Nephron progenitor cell (in vitro differentiated cells): Measurements from ENCODE around the gene GNAI3.

ENCODE experiments used
- DNase-seq: peaks from one replicate; pipeline ENCODE4 v3.0.0; 2021
- H3K27ac Mint-ChIP-seq: 2 replicates; pipeline ENCODE4 v1.8.0; 2021; ENCODE audit warnings: mild to moderate bottlenecking, moderate library complexity, mixed read lengths
- H3K27me3 Mint-ChIP-seq: 2 replicates; pipeline ENCODE4 v1.8.0; 2021; ENCODE audit warnings: mild to moderate bottlenecking, low read depth, mixed read lengths; ENCODE audit not compliant: poor library complexity
- H3K36me3 Mint-ChIP-seq: 2 replicates; pipeline ENCODE4 v1.8.0; 2021; ENCODE audit warnings: low read depth, mixed read lengths
- H3K4me1 Mint-ChIP-seq: 2 replicates; pipeline ENCODE4 v1.8.0; 2021; ENCODE audit warnings: mixed read lengths
- H3K4me3 Mint-ChIP-seq: 2 replicates; pipeline ENCODE4 v1.8.0; 2021; ENCODE audit warnings: mild to moderate bottlenecking, moderate library complexity, mixed read lengths
- H3K9me3 Mint-ChIP-seq: 2 replicates; pipeline ENCODE4 v1.8.0; 2021; ENCODE audit warnings: mild to moderate bottlenecking, moderate library complexity, mixed read lengths
- CTCF ChIP-seq: fragments of 200-600 bp; sonication (generic); IDR thresholded peaks from 2 replicates; pipeline ENCODE4 v1.5.0; 2021; ENCODE audit warnings: antibody characterized with exemption

GNAI3 gene

GRCh38 chr1:109584766-109585165, 36.4 kb downstream of the GNAI3 start:
- TF ChIP-seq CTCF, result no peak
- H3K4me1 Mint-ChIP-seq, result no peaks in the 10 kb centered on the region
- H3K27me3 Mint-ChIP-seq, result peaks cover 2% of the 10 kb centered on the region
- no peak overlapping the region for H3K4me3 Mint-ChIP-seq
- H3K36me3 Mint-ChIP-seq, result peaks cover 78% of the 10 kb centered on the region
- DNase-seq, result no peak
- no peak overlapping the region for H3K27ac Mint-ChIP-seq
- no peaks in the 10 kb centered on the region for H3K9me3 Mint-ChIP-seq

- H3K27ac Mint-ChIP-seq, result no peak overlapping the region
- H3K4me1 Mint-ChIP-seq, result no peaks in the 10 kb centered on the region
- TF ChIP-seq CTCF, result no peak
- peaks cover 72% of the 10 kb centered on the region for H3K36me3 Mint-ChIP-seq
- H3K4me3 Mint-ChIP-seq, result no peak overlapping the region
- no peak for DNase-seq
- no peaks in the 10 kb centered on the region for H3K9me3 Mint-ChIP-seq
- H3K27me3 Mint-ChIP-seq, result peaks cover 2% of the 10 kb centered on the region
These were observed 37.6 kb downstream of the GNAI3 start for GRCh38 chr1:109586055-109586454.

- Mint-ChIP-seq H3K27me3 (peaks cover 2% of the 10 kb centered on the region), H3K9me3 (no peaks in the 10 kb centered on the region), H3K36me3 (peaks cover 70% of the 10 kb centered on the region), H3K4me3 (no peak overlapping the region), H3K27ac (peak overlapping the region; percentile 2), H3K4me1 (no peaks in the 10 kb centered on the region)
- no peak for TF ChIP-seq CTCF
- no peak for DNase-seq
These were observed 40.8 kb downstream of the GNAI3 start for GRCh38 chr1:109589177-109589576.

GRCh38 chr1:109589679-109590078, 41.3 kb downstream of the GNAI3 start:
- no peak for TF ChIP-seq CTCF
- H3K36me3 Mint-ChIP-seq, result peaks cover 69% of the 10 kb centered on the region
- no peak overlapping the region for H3K27ac Mint-ChIP-seq
- H3K4me3 Mint-ChIP-seq, result no peak overlapping the region
- H3K9me3 Mint-ChIP-seq, result no peaks in the 10 kb centered on the region
- no peak for DNase-seq
- H3K4me1 Mint-ChIP-seq, result no peaks in the 10 kb centered on the region
- peaks cover 2% of the 10 kb centered on the region for H3K27me3 Mint-ChIP-seq

DNA sequence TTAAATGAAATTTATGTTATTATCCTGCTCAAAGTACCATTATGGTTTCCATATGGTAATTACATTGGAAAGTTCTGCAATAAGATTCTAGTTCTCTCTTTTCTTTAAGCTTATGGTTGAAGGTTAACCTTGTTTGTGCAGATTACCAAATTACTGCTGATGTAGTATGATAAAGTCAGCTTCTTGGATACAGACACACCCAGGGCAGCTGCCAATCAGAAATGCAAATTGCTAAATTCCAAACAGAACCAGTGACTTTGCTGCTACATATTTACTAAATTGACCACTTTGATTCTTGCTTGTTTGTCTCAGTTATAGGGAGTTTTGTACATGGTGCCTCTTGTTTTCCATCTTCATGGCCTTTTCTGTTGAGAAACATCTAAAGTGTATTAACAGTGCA, 44.5 kb downstream of the GNAI3 start:
- H3K27ac Mint-ChIP-seq, result no peak overlapping the region
- no peak for TF ChIP-seq CTCF
- no peaks in the 10 kb centered on the region for H3K9me3 Mint-ChIP-seq
- no peak overlapping the region for H3K4me3 Mint-ChIP-seq
- no peak for DNase-seq
- H3K27me3 Mint-ChIP-seq, result peaks cover 2% of the 10 kb centered on the region
- H3K4me1 Mint-ChIP-seq, result no peaks in the 10 kb centered on the region
- peaks cover 59% of the 10 kb centered on the region for H3K36me3 Mint-ChIP-seq

GRCh38 chr1:109595531-109595930, 47.1 kb downstream of the GNAI3 start:
- H3K27me3 Mint-ChIP-seq, result no peaks in the 10 kb centered on the region
- no peak for TF ChIP-seq CTCF
- no peak for DNase-seq
- no peaks in the 10 kb centered on the region for H3K4me1 Mint-ChIP-seq
- H3K27ac Mint-ChIP-seq, result no peak overlapping the region
- no peaks in the 10 kb centered on the region for H3K9me3 Mint-ChIP-seq
- H3K36me3 Mint-ChIP-seq, result peaks cover 60% of the 10 kb centered on the region
- H3K4me3 Mint-ChIP-seq, result no peak overlapping the region
